ENCODE measurements around the gene BRDT.
"Not testable (repeated sequence)": the region's sequence is repeated elsewhere in the genome, so short reads cannot be mapped to it uniquely, and the experiment has no call there.

BRDT gene

DNA sequence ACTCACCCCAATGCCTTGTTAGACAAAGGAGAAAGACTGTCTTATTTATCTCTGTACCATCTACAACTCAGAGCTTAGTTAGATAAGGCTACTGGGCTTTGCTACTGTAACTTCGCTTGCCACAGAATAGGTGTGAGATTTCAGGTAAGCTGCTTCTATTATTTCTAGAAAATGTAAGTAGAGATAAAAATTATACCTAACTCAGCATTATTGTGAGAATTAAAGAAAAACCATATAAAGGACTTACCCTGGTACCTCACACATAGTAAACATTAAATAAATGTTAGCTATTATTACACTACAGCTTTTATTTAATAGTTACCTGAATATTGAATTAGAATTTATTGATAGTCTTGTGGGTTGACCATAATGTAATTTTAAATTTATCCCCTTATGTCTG, 44.1 kb downstream of the BRDT start:
- DNase-seq = no peak

GRCh38 chr1:91997607-91998195, 48.5 kb downstream of the BRDT start:
- DNase-seq = peak; percentile 51

DNA sequence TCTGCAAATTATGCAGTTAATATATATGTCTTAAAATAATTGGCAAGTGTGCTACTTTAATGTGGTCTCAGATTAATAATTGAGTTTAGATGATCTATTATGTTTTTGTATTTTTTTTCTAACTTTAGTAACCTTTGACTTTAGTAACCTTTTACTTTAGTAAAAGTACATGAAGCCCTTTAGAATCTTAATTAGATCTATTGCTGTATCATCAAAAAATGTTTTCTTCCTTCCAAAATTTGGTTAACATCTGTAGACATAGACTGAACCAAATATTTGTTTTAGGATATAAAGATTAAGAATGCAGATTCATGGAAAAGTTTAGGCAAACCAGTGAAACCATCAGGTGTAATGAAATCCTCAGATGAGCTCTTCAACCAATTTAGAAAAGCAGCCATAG, 54.9 kb downstream of the BRDT start:
- no peak for DNase-seq

- DNase-seq = no peak
Measured at GRCh38 chr1:92013923-92014322, 64.7 kb downstream of the BRDT start.

DNA sequence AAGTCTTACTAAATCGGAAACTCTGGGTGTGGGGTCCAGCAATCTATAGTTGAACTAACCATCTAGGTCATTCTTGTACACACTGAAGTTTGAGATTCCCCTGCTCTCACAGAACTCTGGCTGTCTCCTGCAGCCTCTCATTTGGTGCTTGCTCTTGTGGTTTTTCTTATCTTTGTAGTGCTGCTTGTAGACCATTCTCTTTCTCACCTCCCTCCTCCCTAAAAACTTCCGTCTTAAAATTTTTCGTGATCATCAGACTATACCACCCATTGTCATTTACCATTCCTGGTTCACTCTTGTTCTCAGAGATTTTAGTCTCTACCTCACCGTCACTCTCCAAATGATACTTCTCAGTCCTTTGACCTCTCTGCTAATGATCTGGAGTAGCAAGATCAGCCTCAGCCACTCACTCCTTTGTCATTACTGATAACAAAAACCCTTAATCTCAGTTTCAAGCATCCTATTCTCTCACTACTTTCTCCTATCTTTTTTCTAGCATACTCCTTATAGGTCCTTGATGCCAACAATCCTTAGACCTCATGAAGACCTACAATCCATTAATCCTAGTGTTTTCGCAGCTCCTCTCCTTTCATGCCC, 67.6 kb downstream of the BRDT start:
- no peak for DNase-seq

DNA sequence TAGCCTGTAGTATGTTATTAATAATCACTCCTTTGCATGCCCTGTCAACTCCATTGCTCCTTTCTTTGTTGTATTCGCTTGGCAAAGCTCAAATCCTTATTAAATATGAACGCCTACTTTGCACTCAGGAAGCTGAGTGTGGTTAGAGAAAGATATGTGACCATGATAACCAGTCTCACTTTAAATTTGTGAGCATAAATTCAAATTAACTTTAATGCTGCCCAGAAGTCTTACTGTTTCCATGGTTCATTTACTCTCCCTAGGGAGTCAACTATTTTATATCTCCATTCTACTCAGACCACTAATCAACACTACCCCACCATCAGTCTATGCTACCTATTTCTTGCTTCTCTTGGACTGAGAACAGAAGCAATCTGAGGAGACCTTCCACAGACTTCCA, 68.5 kb downstream of the BRDT start:
- no peak for DNase-seq

GRCh38 chr1:92026042-92026441, 76.8 kb downstream of the BRDT start:
- DNase-seq = not testable (repeated sequence)

- DNase-seq = no peak
Measured at GRCh38 chr1:92026806-92027205, 77.6 kb downstream of the BRDT start.

DNA sequence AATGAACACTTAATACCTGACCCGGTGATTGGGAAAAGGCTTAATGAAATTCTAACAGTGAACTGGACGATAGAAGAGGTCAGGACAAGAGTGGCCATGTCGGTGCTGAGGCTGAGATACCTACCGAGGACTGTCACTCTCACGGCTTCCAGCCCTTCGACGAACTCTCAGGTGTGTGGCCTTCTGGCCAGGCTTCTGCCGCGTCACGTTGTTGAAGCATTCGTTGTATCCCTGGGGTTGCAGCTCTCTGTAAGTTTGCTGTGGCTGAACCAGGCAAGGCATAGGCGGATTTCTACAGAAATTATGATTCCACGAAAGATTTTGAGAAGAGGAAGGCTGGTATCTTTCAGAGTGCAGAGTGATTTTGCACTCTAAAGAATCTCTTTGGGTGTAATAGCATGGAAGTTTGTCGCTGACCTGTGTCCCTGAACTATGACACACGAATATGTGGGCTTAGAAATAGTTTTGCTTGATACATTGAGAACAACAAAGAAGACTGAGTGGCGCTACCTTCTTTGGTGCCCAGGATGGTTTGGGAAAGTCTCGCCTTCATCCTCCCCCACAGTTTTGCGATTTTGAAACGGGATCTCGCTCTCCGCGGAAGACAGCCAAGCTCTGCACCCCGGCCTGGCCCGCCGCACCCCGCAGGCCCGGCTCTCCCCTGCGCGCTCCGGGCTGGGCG, 80.2 kb downstream of the BRDT start:
- DNase-seq = no peak

GRCh38 chr1:92030656-92031107, 81.5 kb downstream of the BRDT start:
- DNase-seq = peak; percentile 35

GRCh38 chr1:92031281-92032110, 82.3 kb downstream of the BRDT start:
- DNase-seq = no peak

DNA sequence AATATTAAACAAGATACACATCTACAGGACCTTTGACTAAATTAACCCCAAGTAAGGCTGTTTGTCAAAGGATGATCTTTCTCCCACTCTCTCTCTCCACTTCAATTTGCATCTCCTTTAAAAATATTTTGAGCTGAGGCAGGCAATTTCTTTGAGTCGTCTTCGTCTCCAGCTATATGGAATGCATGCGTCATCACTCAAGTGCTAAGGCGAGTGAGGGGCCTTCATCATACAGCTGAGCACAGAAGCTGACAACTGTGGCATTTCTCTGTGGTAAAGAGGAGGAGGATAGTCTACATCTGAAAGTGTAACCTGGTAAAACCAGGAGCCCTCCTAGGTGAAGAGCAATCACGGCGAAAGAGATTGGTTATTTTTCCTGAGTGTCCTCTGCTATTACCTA, 88.2 kb downstream of the BRDT start:
- DNase-seq = no peak

DNA sequence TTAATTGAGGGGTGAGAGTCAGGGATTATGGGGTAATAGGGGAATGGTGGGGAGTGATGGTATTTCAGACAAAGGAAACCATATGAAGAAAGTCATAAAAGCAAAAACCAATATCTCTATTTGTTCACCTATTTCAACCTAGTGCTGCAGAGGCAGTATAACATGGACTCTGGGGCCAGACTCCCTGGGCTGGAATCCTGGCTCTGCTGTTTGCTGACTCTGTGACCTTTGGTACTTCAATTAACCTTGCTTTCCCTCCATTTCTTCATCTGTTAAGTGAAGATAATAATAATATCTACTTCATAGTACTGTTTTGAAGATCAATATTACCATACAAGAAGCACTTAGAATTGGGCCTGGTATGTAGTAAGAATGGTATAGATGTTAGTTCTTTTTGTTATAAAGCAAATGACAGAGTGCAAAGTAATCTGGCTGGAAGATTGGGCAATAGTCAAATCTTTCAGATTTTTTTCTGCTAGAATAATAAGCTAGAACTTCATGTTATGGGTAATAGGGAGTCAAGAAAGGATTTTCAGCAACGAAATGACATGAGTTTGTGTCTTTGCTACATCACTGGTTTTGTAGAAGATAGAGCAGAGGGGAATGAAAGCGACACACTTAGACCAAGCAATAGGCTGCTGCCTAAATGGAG, 89.6 kb downstream of the BRDT start:
- peak; percentile 3 for DNase-seq

- no peak for DNase-seq
Measured at GRCh38 chr1:92040971-92041370, 91.8 kb downstream of the BRDT start.

GRCh38 chr1:92043621-92044020, 94.4 kb downstream of the BRDT start:
- peak; percentile 63 for DNase-seq

- DNase-seq = no peak
Measured at GRCh38 chr1:92045766-92046495, 96.7 kb downstream of the BRDT start.

GRCh38 chr1:92051948-92052347, 102.7 kb downstream of the BRDT start:
- no peak for DNase-seq

Measured in NCI-H69 (cell line).